HG03108 (cell line): ENCODE data around the gene CEMIP.

Experiments
- ATAC-seq: cut with Tn5 transposase; IDR thresholded peaks from one replicate; pipeline ENCODE4 v1.9.1; 2021; ENCODE audit warnings: moderate library complexity; ENCODE audit not compliant: unreplicated experiment

The CEMIP gene, protein sequence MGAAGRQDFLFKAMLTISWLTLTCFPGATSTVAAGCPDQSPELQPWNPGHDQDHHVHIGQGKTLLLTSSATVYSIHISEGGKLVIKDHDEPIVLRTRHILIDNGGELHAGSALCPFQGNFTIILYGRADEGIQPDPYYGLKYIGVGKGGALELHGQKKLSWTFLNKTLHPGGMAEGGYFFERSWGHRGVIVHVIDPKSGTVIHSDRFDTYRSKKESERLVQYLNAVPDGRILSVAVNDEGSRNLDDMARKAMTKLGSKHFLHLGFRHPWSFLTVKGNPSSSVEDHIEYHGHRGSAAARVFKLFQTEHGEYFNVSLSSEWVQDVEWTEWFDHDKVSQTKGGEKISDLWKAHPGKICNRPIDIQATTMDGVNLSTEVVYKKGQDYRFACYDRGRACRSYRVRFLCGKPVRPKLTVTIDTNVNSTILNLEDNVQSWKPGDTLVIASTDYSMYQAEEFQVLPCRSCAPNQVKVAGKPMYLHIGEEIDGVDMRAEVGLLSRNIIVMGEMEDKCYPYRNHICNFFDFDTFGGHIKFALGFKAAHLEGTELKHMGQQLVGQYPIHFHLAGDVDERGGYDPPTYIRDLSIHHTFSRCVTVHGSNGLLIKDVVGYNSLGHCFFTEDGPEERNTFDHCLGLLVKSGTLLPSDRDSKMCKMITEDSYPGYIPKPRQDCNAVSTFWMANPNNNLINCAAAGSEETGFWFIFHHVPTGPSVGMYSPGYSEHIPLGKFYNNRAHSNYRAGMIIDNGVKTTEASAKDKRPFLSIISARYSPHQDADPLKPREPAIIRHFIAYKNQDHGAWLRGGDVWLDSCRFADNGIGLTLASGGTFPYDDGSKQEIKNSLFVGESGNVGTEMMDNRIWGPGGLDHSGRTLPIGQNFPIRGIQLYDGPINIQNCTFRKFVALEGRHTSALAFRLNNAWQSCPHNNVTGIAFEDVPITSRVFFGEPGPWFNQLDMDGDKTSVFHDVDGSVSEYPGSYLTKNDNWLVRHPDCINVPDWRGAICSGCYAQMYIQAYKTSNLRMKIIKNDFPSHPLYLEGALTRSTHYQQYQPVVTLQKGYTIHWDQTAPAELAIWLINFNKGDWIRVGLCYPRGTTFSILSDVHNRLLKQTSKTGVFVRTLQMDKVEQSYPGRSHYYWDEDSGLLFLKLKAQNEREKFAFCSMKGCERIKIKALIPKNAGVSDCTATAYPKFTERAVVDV (N-terminal part only)

DNA sequence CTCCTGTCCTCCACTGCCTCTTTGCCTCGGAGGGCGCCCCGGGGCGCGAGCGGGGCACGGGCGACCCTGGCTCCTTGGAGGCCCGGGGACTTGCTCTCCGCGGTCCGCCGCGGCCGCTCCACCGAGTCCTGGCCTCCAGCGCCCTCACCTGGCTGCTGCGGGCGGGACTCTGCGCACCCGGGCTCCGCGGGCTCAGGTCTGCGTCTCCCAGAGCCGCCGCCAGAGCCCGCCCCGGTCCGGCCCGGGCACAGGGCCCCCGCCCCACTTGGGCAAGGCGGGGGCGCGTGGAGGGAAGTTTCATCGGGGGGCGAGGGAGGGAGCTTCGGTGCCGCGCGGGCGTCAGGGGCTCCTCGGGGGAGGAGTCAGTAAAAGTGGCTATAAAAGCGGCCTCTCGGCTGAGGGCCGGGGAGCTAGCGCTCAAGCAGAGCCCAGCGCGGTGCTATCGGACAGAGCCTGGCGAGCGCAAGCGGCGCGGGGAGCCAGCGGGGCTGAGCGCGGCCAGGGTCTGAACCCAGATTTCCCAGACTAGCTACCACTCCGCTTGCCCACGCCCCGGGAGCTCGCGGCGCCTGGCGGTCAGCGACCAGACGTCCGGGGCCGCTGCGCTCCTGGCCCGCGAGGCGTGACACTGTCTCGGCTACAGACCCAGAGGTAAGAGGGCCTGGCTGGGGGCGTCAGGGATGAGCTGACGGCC lies at the start of gene CEMIP:
TSS of gene CEMIP (plus strand) at position 407 of the 694 bp plus-strand sequence. CDS start 94,510 bp downstream, outside the sequence.
- no peak for ATAC-seq

DNA sequence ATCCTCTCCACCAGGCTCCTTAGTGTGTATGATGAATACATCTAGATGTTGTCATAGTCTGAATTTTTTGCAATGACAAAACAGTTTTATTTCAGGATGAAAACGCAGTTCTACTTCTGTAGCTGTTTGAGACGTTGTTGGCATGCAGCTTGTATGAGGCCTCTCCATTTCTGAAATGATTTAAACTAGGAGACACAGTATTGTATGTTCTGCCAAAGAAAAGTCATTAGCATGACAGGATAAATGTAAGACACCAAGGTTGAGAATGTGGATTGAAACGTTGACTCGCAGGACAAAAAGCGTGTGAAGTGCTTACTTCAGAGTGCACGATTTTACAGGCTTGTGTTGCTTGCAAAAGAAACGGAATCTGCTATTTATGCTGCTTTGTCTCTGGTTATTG lies 48.8 kb upstream of the CEMIP start:
- ATAC-seq, result no peak

DNA sequence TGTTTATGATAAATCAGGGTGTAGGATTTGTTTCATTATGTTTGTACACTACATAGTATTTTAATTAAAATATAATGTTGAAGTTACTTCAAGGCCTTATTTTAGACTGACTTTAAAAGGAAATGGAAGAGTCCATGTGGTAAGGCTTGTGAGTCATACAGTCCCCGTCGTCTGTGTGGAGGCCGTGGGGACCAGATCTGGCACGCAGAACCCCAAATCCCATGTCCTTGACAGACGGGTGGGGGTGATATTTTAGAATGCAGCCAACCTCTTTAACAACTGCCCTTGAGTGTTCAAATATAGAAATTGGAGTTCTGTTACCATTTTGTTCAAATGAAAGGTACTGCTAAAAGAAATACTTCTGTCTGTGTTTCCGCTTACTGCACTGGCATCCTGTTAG lies 48.2 kb upstream of the CEMIP start:
- ATAC-seq, result no peak

DNA sequence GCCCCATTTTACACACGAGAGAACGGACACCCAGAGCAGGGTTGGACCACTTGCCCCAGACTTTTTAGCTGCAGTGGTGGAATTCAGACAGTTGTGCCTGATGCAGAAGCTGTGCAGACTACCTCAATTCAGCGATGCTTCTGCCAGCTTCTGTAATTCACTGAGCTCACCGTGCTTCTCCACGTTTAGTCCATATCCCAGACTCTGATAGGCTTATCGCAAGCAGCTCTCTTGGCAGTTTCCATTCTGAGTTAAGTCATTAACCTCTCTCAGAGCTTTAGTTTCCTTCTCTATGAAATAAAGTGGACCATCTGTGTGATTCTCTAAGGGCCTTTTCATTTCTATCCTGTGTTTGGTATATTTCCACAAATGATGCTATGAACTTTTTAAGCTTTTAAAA lies 47.0 kb upstream of the CEMIP start:
- no peak for ATAC-seq

DNA sequence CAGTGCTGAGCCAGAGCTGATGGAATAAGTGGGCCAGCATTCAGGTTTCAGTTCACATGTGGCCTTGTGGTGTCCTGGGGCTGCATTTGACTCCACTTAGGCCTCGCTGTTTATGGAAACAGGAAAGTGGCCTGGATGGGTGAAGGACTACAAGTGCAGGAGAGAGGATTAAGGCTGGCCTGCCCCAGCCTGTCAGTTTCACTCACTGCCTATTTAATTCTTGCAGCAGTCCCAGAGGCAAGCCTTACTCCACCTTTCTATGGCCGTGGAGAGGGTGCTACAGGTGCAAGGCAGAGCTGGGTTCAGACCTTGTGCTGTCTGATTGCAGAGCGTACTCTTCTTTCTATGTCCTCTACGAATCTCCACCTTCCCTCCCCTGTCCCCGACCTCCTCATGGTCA lies 46.4 kb upstream of the CEMIP start:
- ATAC-seq, result no peak

DNA sequence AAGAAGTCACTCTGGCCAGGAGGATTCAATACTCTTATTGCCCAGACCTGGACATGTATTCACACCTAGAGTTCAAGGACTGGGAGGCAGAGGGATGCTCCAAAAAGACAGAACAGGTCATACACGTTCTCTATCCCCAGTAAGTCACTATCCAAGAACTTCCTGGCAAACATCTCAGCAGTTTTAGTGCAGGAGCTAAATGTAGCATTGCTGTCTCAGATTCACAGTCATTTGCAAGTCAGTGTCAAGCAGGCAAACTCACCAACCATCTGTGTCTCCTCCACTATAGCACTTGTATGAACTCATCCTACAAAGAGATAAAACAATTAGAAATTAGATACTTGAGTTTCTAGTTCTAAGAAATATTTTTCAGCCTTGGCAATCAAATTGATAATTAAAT lies 45.7 kb upstream of the CEMIP start:
- ATAC-seq, result no peak

DNA sequence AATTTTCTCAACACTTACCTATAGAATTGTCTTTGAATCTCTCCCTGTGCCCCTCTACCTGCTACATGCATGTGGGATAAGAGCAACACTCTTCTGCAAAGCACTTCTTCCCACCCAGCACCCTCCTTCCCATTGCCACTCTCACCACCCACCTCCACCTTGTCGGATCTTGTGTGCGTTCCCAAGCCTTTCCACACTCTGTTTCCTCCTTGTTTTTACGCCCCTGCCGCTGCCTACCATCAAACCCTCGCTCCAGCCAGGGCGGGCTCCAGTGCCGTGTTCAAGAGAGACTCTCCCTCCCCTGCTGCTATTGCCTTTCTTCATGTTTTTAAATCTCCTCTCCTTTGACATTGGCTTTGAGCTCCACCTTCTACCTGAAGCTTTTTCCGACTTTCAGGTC lies 43.8 kb upstream of the CEMIP start:
- no peak for ATAC-seq

DNA sequence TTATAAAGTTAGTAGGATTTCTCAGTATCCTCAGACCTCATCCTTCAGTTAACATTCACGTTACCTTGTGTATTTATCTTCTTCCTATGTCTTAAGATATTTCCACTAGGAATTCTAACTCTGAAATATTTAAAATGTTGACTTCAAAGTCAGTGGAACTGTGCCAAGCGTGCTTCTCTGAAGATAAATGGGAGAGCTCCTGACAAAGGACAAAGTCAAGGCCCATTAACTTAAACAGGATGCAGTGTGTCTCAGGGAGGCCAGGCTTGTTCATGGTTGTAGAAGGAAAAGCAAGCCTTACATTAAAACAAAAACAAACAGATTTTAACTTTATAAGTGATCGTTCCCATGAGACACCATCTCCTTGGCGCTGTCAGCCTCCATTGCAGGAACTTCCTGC lies 42.6 kb upstream of the CEMIP start:
- ATAC-seq, result no peak

DNA sequence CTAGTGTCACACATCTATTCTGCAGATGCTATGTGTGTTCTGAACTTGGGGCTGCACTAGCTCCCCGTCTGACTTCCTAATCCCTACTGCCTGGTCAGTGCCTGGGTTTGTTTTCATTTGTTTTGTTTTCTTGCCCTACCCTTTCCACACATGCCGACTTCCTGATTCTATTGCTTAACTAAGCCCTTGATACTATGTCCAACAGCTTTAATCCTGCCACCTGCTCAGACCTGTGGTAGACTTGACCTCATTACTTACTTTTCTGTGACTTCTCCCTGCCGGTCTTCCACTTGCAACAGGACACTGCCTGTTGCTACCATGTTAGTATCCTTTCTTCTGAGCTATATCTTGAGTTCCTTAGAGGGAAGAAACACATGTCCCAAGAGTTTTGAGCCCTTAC lies 39.3 kb upstream of the CEMIP start:
- ATAC-seq, result no peak

DNA sequence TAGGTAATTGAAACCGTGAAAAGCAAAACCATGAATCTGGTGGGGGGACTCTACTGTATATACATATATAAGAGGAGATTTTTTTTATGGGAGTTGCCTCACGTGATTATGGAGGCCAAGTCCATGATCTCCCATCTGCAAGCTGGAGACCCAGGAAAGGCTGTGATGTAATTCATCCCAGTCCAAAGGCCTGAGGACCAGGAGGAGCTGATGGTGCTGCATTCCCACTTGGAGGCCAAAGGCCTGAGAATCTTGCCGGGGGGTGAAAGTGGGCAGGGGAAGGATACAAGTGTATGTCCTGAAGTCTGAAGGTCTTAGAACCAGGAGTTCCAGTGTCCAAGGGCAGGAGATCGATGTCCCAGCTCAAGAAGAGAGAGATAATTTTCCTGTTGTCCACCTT lies 37.1 kb upstream of the CEMIP start:
- no peak for ATAC-seq

DNA sequence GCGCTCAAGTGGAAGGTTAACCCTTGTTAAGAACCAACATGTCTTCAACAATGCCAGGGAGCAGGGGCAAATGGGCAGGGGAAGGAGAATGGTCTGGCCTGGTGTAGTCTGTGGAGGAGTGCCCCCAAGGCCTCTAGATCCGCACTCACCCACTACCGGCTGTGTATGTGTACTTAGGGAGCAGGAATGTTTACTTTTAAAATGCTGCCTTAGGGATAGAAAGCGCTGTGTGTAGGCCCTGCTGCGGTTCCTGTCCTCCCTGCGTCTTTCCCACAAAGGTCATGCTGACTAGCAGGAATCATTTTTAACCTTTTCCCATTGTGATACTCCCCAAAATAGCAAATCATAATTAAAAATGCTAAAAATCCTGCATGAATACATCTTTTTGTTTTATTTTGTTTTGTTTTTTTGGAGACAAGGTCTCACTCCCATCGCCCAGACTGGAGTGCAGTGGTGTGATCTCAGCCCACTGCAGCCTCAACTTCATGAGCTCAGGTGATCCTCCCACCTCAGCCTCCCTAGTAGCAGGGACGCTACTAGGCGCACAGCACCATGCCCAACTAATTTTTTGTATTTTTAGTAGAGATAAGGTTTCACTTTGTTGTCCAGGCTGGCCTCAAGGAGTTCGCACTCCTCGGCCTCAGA lies 35.9 kb upstream of the CEMIP start:
- ATAC-seq, result no peak

DNA sequence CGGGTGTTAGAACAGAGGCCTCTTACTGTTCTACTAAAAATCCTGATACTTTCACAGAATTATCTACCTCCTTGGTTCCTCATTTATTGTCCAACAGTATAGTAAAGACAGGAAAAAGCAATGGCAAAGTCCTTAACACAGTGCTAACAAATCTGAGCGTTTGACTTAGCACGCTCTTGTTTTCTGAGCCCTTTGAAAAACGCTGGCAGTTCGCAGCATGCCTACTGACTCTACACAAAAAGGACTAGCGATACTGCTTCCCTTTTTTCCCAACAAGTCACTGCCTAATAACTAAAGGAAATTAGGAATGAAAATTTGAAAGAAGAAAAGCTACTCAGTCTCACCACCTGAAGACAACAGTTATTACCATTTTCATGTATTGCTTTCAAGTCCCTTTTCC lies 34.8 kb upstream of the CEMIP start:
- no peak for ATAC-seq

DNA sequence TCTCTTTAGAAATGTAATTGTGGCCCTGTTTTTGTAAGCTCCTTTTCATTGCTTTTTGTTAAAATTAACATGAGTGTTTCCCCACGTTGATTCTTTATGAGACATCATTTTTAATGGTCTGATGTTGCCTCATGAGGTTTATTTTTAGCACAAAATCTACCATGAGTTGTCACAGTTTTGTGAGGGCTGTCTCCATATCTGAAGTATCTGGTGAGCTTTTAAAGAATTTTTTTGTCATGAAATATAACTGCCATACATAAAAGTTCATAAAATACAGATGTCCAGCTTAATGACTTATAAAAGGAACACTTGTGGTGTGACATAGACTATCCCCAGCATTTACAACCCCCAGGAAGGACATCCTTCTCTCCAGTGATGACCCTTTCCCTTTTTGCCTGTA lies 34.3 kb upstream of the CEMIP start:
- no peak for ATAC-seq

DNA sequence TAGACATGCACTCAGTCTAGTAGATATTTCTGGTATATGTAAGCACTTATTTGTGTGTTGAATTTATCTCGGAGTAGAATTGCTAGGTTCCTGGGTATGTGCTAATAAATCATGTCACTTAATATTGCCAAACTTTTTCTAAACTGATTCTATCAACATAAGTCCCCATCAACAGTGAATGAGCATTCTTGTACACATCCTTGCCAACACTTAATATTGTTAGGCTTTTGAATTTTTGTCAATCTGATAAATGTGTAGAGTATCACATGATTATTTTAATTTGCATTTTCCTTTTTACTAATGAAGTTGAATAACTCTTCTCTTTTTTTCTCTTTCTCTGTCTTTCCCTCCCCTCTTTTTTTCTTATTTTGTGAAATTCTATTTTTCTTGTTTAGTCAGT lies 33.3 kb upstream of the CEMIP start:
- no peak for ATAC-seq

DNA sequence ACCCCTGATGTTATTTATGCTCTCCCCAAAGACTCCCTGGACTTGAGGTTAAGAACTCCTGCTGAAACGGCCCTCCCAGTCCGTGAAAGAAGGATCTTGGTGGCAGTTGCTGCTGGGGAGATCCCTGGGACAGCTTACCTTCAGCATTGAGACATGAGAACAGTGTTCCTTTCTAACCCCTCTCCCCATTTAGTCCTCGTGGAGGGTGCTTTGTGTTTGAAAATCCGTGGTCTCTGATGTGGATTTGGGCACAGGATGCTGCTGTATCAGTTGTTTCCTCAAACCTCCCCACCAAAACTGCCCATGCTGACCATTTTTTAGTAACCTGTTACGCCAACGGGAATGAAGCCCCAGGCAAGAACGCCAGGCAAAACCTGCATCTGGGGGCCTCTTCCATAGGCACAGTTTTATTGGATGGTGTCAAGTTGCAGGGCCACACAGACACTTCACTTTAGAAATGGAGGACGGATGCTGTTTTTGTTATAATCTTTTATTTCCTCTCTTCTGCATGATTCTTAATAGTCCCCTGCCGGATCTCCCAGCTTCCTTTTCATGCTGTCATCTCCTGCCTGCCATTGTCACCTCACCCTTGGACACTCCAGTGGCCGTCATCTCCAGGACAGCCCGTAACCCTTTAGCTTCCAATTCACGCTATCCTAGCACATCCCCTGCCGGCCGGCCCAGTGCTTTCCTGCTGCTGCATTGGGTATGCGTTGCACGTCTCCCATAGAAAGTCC lies 31.7 kb upstream of the CEMIP start:
- no peak for ATAC-seq

DNA sequence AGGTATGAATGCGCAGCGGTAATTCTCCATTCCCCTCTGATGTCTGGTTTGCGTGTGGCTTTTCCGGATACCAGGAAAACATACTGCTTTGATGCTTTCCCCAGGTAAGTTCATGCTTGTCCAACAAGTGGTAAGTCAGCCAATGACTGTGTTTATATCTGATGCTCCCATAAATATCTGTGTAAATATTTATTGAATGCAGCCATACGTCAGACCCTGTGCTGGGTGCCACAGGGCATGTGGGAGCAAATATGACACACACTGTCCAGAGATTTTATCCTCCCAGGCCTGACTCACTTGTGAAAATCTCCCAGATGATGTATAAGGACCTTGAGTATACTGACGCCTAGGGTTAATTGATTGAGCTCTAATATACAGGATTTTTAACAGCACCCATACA lies 29.6 kb upstream of the CEMIP start:
- ATAC-seq, result no peak

DNA sequence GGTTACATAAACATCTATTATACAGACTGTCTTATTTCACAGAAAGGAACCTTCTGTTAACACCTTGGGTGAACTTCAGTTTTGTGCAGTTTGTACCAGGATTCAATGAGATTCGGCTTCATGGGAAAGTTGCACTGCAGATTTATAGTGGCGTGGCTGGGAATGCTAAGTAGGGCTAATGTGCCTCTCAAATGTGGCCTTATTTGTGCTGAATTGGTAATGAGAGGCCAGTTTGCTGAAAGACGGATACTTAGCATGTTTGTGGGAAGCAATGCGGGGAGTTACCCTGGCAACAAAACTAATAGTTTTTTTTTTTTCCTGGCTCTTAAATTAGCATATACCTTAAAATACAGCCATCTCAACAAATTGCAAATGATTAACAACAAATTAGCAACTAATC lies 28.6 kb upstream of the CEMIP start:
- ATAC-seq, result no peak

DNA sequence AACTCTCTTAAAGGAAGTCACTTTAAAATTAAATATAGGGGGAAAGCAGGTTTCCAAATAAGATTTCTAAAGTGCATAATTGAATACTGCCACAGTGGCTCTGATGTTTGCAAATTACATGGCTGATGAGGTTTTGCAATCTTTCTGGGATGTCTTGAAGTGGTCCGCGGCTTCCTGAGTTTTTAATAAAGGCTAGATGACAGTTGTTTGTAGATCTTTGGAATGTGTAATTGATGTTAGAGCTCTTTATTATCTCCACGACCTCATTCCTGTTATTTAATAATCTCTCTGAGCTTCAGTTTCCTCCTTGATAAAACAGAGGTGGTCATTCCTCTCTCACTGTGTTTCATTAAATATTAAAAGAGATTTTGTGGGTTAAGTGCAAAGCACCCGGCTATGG lies 27.0 kb upstream of the CEMIP start:
- ATAC-seq, result no peak

DNA sequence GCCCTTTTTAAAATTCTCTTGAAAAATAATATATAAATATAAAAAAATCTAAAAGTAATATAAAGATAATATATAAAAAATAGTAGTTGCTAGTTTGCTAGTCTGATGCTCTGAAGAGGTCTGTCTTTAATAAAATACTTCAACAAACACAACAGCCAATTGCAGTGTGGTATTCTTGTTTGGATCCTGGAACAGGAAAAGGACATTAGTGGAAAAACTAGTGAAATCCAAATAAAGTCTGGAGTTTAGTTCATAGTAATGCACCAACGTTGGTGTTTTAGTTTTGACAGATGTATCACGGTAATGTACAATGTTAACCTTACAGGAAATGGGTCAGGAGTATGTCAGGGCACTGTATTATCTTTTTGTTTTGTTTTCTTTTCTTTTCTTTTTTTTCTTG lies 26.0 kb upstream of the CEMIP start:
- ATAC-seq, result no peak

DNA sequence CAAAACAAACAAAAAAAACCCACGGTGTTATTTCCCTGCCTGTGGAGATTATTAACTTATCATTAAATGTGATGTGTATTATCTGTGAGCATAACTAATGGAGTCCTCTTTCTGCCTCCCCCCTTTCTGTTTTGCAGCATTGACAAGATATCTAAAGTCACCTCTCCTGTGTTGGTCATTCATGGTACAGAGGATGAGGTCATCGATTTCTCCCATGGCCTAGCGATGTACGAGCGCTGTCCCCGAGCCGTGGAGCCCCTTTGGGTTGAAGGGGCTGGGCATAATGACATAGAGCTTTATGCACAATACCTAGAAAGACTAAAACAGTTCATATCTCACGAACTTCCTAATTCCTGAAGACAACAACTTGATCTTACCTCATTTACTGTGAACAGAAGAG lies 25.2 kb upstream of the CEMIP start:
- no peak for ATAC-seq
